ENCODE results near the gene C19orf47. TPM values are rescaled to one million over a fixed set of nuclear protein-coding genes. Genes with fewer than 3 reads are reported as not detected.

C19orf47 gene
- polyA plus RNA-seq, 2 donors = 13.8 to 15.4 TPM

DNA sequence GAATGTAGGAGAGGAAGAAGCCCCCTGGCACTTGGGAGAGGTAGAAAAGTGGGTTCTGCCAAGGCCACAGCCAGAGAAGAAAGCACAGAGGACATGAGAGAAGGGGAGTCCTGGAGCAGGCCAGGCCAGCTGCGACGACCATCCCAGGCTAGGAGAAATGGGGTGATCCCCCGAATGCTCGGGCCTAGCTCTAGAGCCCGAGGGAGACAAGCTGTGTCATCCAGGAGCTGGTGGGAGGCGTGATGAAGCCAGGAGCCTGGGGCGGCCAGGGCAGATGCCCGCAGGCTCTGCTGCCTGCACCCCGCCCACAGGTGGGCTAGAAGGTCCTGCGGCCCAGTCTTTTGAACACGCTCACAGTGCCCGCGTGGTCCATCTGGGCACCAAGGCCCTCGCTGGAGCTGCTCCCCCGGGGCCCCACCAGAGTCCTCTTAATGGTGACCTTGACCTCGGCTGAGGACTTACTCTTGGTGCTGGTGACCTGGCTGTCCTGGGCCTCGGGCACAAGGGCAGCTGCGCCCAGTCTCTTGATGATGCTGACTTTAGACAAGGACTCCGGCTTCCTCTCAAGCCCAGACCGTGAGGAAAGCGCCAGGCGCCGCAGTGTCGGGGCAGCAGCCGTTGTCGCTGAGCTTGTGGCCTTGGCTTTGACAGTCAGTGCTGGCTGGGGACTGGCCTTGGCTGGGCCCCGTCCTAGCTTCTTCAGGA is 26.5 kb downstream of the C19orf47 start:
- H3K27me3 ChIP-seq (ENCODE audit: control insufficient read depth in 1 of 2, insufficient read depth in 2 of 2, low read length in 2 of 2) = no peaks in the 10 kb centered on the region
- peaks cover 16 to 53% of the 10 kb centered on the region in 2 donors for H3K36me3 ChIP-seq (ENCODE audit: control insufficient read depth in 2 of 2, insufficient read depth in 2 of 2, low read length in 1 of 2)
- no peaks in the 10 kb centered on the region for H3K9me3 ChIP-seq (ENCODE audit: control insufficient read depth in 2 of 2, insufficient read depth in 1 of 2, low read depth in 1 of 2, low read length in 1 of 2)
- H3K4me1 ChIP-seq (ENCODE audit: control insufficient read depth in 2 of 2, insufficient read depth in 2 of 2, low read length in 1 of 2) = peaks cover 0 to 3% of the 10 kb centered on the region in 2 donors
- H3K4me3 ChIP-seq (ENCODE audit: low read depth in 1 of 2, low read length in 2 of 2) = no peak overlapping the region
- WGBS, 2 donors = 91 to 95% methylated on average over 27 of the region's 27 CpGs
- no peak overlapping the region for H3K27ac ChIP-seq (ENCODE audit: low read depth in 2 of 2, low read length in 1 of 2)

DNA sequence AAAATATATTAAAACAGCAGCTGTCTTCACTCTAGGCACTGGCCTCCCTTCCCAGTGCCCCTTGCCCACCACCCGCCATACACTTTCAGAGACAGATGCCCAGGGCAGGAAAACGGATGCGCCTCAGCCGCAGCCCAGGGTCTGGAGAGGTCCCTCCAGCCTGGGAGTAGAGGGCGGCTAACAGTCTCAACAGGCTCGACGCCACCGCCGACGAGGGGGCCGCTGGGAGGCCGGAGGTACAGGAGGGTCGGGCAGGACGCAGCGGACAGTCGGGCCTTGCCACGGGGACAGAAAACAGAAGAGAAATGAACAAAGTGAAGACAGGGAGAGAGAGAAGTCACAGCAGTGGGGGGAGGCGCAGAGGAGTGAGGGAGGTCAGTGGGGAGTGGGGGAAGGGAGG is 27.1 kb downstream of the C19orf47 start:
- Histone ChIP-seq H3K27ac (ENCODE audit: low read depth in 2 of 2, low read length in 1 of 2) (no peak overlapping the region), H3K27me3 (ENCODE audit: control insufficient read depth in 1 of 2, insufficient read depth in 2 of 2, low read length in 2 of 2) (no peaks in the 10 kb centered on the region), H3K36me3 (ENCODE audit: control insufficient read depth in 2 of 2, insufficient read depth in 2 of 2, low read length in 1 of 2) (peaks cover 13 to 51% of the 10 kb centered on the region in 2 donors), H3K9me3 (ENCODE audit: control insufficient read depth in 2 of 2, insufficient read depth in 1 of 2, low read depth in 1 of 2, low read length in 1 of 2) (no peaks in the 10 kb centered on the region), H3K4me1 (ENCODE audit: control insufficient read depth in 2 of 2, insufficient read depth in 2 of 2, low read length in 1 of 2) (peaks cover 0 to 3% of the 10 kb centered on the region in 2 donors), H3K4me3 (ENCODE audit: low read depth in 1 of 2, low read length in 2 of 2) (no peak overlapping the region)
- 97% methylated on average over 18 of the region's 18 CpGs for WGBS, 2 donors

DNA sequence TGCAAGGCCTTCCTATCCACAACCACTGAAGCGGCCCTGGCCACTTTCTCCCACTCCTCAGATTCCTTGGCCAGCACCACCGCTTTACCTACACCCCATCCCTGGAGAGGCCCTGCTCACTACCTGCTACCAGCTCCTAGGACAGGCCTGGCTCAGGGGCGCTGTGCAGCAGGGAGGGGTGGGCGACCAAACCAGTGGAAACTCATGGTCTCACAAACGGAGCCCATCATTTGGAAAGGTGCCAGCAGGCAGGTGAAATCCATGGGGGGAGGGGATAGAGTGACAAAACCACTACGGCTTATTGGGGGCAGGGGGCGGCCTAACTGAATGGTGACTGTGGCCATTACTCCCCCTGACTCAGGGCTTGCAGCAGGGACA is 27.6 kb downstream of the C19orf47 start:
- 88 to 94% methylated on average over 7 of the region's 7 CpGs for WGBS, 2 donors
- Histone ChIP-seq H3K27me3 (ENCODE audit: control insufficient read depth in 1 of 2, insufficient read depth in 2 of 2, low read length in 2 of 2) (no peaks in the 10 kb centered on the region), H3K27ac (ENCODE audit: low read depth in 2 of 2, low read length in 1 of 2) (no peak overlapping the region), H3K9me3 (ENCODE audit: control insufficient read depth in 2 of 2, insufficient read depth in 1 of 2, low read depth in 1 of 2, low read length in 1 of 2) (no peaks in the 10 kb centered on the region), H3K36me3 (ENCODE audit: control insufficient read depth in 2 of 2, insufficient read depth in 2 of 2, low read length in 1 of 2) (peaks cover 11 to 46% of the 10 kb centered on the region in 2 donors), H3K4me1 (ENCODE audit: control insufficient read depth in 2 of 2, insufficient read depth in 2 of 2, low read length in 1 of 2) (peaks cover 0 to 3% of the 10 kb centered on the region in 2 donors), H3K4me3 (ENCODE audit: low read depth in 1 of 2, low read length in 2 of 2) (no peak overlapping the region)

DNA sequence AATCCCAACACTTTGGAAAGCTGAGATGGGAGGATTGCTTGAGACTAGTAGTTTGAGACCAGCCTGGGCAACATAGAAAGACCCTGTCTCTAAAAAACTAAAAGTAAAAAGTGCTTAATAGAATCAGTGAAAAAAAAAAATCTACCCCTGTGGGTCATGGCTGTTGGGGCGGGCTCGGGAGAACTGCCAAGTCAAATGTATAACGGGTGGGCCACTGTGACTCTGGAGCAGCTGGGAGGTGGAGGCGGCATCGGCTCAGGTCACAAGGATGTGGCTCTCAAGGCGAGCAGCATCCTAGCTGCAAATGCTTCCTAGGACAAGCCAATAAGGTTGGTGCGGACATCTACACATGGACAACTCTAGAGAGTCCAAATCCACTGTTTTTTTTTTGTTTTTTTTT is 30.9 kb downstream of the C19orf47 start:
- 87 to 89% methylated on average over 7 of the region's 7 CpGs for WGBS, 2 donors
- Histone ChIP-seq H3K4me3 (ENCODE audit: low read depth in 1 of 2, low read length in 2 of 2) (no peak overlapping the region), H3K9me3 (ENCODE audit: control insufficient read depth in 2 of 2, insufficient read depth in 1 of 2, low read depth in 1 of 2, low read length in 1 of 2) (no peaks in the 10 kb centered on the region), H3K36me3 (ENCODE audit: control insufficient read depth in 2 of 2, insufficient read depth in 2 of 2, low read length in 1 of 2) (peaks cover 11 to 27% of the 10 kb centered on the region in 2 donors), H3K4me1 (ENCODE audit: control insufficient read depth in 2 of 2, insufficient read depth in 2 of 2, low read length in 1 of 2) (no peaks in the 10 kb centered on the region), H3K27ac (ENCODE audit: low read depth in 2 of 2, low read length in 1 of 2) (no peak overlapping the region), H3K27me3 (ENCODE audit: control insufficient read depth in 1 of 2, insufficient read depth in 2 of 2, low read length in 2 of 2) (no peaks in the 10 kb centered on the region)

DNA sequence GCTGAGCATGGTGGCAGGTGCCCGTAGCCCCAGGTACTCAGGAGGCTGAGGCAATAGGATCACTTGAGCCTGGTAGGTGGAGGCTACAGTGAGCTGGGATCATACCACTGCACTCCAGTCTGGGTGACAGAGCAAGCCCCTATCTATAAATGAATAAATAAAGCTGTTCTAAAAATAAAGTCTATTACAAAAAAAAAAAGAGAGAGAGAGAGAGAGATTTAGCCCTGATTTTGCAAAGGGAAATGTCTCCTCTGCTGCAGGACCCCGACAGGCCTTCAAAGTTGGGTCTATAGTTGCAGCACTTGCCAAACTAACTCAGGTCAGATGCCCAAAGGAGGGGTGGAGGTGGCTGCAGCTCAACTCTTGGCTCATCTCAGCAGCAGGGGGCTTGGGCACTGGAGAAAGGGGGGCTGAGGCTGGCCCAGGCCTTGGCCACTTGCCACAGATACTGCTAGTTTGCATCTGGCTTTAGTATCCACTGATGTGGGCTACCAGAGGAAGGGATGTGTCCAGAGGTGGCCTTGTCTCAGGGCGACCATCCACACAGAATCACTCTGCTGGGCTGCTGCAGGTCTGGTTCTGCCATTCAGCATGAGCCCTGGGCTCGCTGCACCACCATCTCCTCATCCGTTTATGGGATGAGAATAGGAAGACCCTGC is 32.3 kb downstream of the C19orf47 start:
- Histone ChIP-seq H3K9me3 (ENCODE audit: control insufficient read depth in 2 of 2, insufficient read depth in 1 of 2, low read depth in 1 of 2, low read length in 1 of 2) (no peaks in the 10 kb centered on the region), H3K36me3 (ENCODE audit: control insufficient read depth in 2 of 2, insufficient read depth in 2 of 2, low read length in 1 of 2) (peaks cover 0 to 14% of the 10 kb centered on the region in 2 donors), H3K4me1 (ENCODE audit: control insufficient read depth in 2 of 2, insufficient read depth in 2 of 2, low read length in 1 of 2) (no peaks in the 10 kb centered on the region), H3K27me3 (ENCODE audit: control insufficient read depth in 1 of 2, insufficient read depth in 2 of 2, low read length in 2 of 2) (no peaks in the 10 kb centered on the region), H3K27ac (ENCODE audit: low read depth in 2 of 2, low read length in 1 of 2) (no peak overlapping the region), H3K4me3 (ENCODE audit: low read depth in 1 of 2, low read length in 2 of 2) (no peak overlapping the region)
- WGBS, 2 donors = 80 to 82% methylated on average over 5 of the region's 5 CpGs

DNA sequence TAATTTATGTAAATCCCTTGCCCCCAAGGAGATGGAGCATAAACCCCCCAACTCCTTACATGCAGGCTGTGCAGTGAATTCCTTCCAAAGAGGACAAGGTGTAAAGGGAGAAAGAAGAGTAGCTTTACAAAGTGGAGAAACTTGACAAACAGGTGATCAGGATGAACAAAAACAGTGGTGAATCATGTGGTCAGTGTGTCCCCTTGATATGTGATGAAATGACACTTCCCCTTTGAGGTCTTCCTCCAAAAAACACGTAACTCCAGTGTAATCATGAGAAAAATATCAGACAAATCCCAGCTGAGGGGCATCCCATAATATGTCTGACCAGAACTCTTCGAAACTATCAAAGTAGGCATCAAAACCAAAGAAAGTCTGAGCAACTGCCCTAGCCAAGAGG is 33.5 kb downstream of the C19orf47 start:
- H3K4me1 ChIP-seq (ENCODE audit: control insufficient read depth in 2 of 2, insufficient read depth in 2 of 2, low read length in 1 of 2) = no peaks in the 10 kb centered on the region
- H3K9me3 ChIP-seq (ENCODE audit: control insufficient read depth in 2 of 2, insufficient read depth in 1 of 2, low read depth in 1 of 2, low read length in 1 of 2) = no peaks in the 10 kb centered on the region
- no peak overlapping the region for H3K27ac ChIP-seq (ENCODE audit: low read depth in 2 of 2, low read length in 1 of 2)
- peaks cover 0 to 4% of the 10 kb centered on the region in 2 donors for H3K36me3 ChIP-seq (ENCODE audit: control insufficient read depth in 2 of 2, insufficient read depth in 2 of 2, low read length in 1 of 2)
- H3K27me3 ChIP-seq (ENCODE audit: control insufficient read depth in 1 of 2, insufficient read depth in 2 of 2, low read length in 2 of 2) = no peaks in the 10 kb centered on the region
- WGBS, 2 donors = 80 to 83% methylated on average over 2 of the region's 2 CpGs
- no peak overlapping the region for H3K4me3 ChIP-seq (ENCODE audit: low read depth in 1 of 2, low read length in 2 of 2)

DNA sequence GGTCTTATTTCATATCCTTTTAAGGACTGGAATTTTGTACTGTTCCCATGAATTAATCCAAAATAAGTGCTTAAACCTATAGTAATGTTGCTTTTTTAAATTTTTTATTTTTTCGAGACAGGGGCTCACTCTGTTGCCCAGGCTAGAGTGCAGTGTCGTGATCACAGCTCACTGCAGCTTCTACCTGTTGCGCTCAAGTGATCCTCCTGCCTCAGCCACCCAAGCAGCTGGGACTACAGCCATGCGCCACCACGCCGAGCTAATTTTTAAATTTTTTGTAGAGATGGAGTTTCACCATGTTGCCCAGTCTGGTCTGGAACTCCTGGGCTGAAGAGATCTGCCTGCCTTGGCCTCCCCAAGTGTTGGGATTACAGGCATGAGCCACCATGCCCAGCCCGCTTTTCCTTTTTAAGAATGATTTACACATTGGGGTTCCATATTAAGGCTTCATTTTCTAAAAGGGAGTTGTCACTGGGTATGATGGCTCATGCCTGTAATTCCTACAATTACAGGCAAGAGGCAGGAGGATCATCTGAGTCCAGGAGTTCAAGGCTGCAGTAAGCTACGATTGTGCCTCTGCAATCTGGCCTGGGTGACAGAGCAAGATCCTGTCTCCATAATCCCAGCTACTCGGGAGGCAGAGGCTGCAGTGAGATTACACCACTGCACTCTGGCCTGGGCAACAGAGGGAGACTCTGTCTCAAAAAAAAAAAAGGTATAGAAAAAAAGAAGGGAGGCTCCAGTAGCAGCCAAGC is 34.8 kb downstream of the C19orf47 start:
- WGBS, 2 donors = 89 to 93% methylated on average over 9 of the region's 9 CpGs
- Histone ChIP-seq H3K4me3 (ENCODE audit: low read depth in 1 of 2, low read length in 2 of 2) (no peak overlapping the region), H3K27ac (ENCODE audit: low read depth in 2 of 2, low read length in 1 of 2) (no peak overlapping the region), H3K36me3 (ENCODE audit: control insufficient read depth in 2 of 2, insufficient read depth in 2 of 2, low read length in 1 of 2) (peaks cover 0 to 4% of the 10 kb centered on the region in 2 donors), H3K9me3 (ENCODE audit: control insufficient read depth in 2 of 2, insufficient read depth in 1 of 2, low read depth in 1 of 2, low read length in 1 of 2) (no peaks in the 10 kb centered on the region), H3K4me1 (ENCODE audit: control insufficient read depth in 2 of 2, insufficient read depth in 2 of 2, low read length in 1 of 2) (no peaks in the 10 kb centered on the region), H3K27me3 (ENCODE audit: control insufficient read depth in 1 of 2, insufficient read depth in 2 of 2, low read length in 2 of 2) (no peaks in the 10 kb centered on the region)

DNA sequence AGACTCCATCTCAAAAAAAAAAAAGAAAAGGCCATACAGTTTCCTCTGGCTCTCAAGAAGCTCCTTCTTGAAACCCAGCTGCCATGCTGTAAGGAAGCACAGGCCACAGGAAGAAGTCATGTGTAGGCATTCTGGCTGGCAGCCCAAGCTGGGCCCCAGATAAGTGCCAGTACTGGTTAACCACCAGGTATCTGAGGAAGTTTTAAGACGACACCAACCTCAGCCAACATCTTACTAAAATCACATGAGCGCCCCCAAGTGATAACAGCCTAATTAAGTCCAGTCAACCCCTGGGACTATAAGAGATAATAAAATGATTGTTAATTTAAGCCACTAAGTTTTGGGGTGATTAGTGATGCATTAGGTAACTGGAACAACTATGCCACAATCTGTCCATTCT is 35.7 kb downstream of the C19orf47 start:
- 63 to 77% methylated on average over 2 of the region's 2 CpGs for WGBS, 2 donors
- Histone ChIP-seq H3K36me3 (ENCODE audit: control insufficient read depth in 2 of 2, insufficient read depth in 2 of 2, low read length in 1 of 2) (peaks cover 0 to 4% of the 10 kb centered on the region in 2 donors), H3K4me1 (ENCODE audit: control insufficient read depth in 2 of 2, insufficient read depth in 2 of 2, low read length in 1 of 2) (no peaks in the 10 kb centered on the region), H3K27ac (ENCODE audit: low read depth in 2 of 2, low read length in 1 of 2) (no peak overlapping the region), H3K27me3 (ENCODE audit: control insufficient read depth in 1 of 2, insufficient read depth in 2 of 2, low read length in 2 of 2) (no peaks in the 10 kb centered on the region), H3K4me3 (ENCODE audit: low read depth in 1 of 2, low read length in 2 of 2) (no peak overlapping the region), H3K9me3 (ENCODE audit: control insufficient read depth in 2 of 2, insufficient read depth in 1 of 2, low read depth in 1 of 2, low read length in 1 of 2) (no peaks in the 10 kb centered on the region)

DNA sequence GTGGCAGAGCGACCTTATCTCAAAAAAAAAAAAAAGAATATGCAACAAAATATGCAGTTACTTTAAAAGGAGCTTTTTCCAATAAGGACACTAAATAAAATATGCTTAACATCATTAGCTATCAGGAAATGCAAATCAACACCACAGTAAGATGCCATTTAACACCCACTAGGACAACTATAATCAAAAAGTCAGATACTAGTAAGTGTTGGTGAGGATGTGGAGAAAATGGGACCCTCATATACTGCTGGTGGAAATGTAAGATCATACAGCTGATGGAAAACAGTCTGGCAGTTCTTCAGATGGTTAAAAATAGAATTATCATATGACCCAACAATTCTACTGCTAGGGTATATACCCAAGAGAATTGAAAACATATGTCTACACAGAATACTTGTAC is 38.5 kb downstream of the C19orf47 start:
- Histone ChIP-seq H3K4me1 (ENCODE audit: control insufficient read depth in 2 of 2, insufficient read depth in 2 of 2, low read length in 1 of 2) (no peaks in the 10 kb centered on the region), H3K27ac (ENCODE audit: low read depth in 2 of 2, low read length in 1 of 2) (no peak overlapping the region), H3K36me3 (ENCODE audit: control insufficient read depth in 2 of 2, insufficient read depth in 2 of 2, low read length in 1 of 2) (no peaks in the 10 kb centered on the region), H3K27me3 (ENCODE audit: control insufficient read depth in 1 of 2, insufficient read depth in 2 of 2, low read length in 2 of 2) (no peaks in the 10 kb centered on the region), H3K4me3 (ENCODE audit: low read depth in 1 of 2, low read length in 2 of 2) (no peak overlapping the region), H3K9me3 (ENCODE audit: control insufficient read depth in 2 of 2, insufficient read depth in 1 of 2, low read depth in 1 of 2, low read length in 1 of 2) (no peaks in the 10 kb centered on the region)
- WGBS, 2 donors = 86 to 95% methylated on average over 1 of the region's 1 CpG

All from esophagus (tissue), 2 donors.